Neuron (in vitro differentiated cells): Measurements from ENCODE around the gene PCDHB10.
"Not testable (repeated sequence)": the region's sequence is repeated elsewhere in the genome, so short reads cannot be mapped to it uniquely, and the experiment has no call there.

Experiments
- H2AFZ ChIP-seq: one replicate; pipeline ENCODE4 v1.6.1; 2013; ENCODE audit warnings: low read depth, mild to moderate bottlenecking, inconsistent platforms, low read length, moderate library complexity
- H3K27me3 ChIP-seq: one replicate; pipeline ENCODE4 v1.6.1; 2013; ENCODE audit warnings: low read length; ENCODE audit not compliant: insufficient read depth
- H3K36me3 ChIP-seq: one replicate; pipeline ENCODE4 v1.6.1; 2013; ENCODE audit warnings: low read length; ENCODE audit not compliant: insufficient read depth
- H3K4me1 ChIP-seq: one replicate; pipeline ENCODE4 v1.6.1; 2013; ENCODE audit warnings: low read length; ENCODE audit not compliant: insufficient read depth
- H3K4me3 ChIP-seq: 2 replicates; pipeline ENCODE4 v1.5.1; 2013; ENCODE audit warnings: mild to moderate bottlenecking, low read length, moderate library complexity
- H3K9me3 ChIP-seq: one replicate; pipeline ENCODE4 v1.6.1; 2013; ENCODE audit warnings: low read length

The PCDHB10 gene

DNA sequence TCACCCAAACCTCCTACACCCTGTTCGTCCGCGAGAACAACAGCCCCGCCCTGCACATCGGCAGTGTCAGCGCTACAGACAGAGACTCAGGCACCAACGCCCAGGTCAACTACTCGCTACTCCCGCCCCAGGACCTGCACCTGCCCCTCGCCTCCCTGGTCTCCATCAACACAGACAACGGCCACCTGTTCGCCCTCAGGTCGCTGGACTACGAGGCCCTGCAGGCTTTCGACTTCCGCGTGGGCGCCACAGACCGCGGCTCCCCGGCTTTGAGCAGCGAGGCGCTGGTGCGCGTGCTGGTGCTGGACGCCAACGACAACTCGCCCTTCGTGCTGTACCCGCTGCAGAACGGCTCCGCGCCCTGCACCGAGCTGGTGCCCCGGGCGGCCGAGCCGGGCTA is 9.0 kb downstream of the PCDHB10 start:
- not testable (repeated sequence) for H3K27me3 ChIP-seq, H3K36me3 ChIP-seq, H3K4me3 ChIP-seq, H2AFZ ChIP-seq, H3K4me1 ChIP-seq
- H3K9me3 ChIP-seq: peaks cover 34% of the 10 kb centered on the region

DNA sequence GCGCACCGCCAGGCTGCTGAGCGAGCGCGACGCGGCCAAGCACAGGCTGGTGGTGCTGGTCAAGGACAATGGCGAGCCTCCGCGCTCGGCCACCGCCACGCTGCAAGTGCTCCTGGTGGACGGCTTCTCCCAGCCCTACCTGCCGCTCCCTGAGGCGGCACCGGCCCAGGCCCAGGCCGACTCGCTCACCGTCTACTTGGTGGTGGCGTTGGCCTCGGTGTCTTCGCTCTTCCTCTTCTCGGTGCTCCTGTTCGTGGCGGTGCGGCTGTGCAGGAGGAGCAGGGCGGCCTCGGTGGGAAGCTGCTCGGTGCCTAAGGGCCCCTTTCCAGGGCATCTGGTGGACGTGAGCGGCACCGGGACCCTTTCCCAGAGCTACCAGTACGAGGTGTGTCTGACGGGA is 9.5 kb downstream of the PCDHB10 start:
- H3K27me3 ChIP-seq, H3K36me3 ChIP-seq, H3K4me1 ChIP-seq, H3K4me3 ChIP-seq, H2AFZ ChIP-seq: not testable (repeated sequence)
- peaks cover 35% of the 10 kb centered on the region for H3K9me3 ChIP-seq

DNA sequence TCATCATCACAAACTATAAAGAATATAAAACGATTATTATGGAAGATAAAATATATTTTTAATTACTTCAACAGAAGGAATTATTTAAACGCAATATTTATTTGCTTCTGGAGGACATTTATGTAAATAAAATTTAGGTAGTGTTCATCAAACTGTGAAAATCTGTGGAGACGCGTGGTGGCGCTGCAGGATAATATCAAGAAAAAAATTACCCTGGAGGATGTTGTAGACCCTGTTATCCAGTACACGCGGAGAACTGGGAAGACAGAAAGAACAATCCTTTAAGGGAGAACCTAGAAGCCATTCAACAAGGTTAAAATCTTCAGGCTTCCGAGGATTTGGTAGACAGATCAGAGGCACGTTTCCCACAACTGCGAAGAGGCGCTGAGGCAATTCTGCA is 16.3 kb downstream of the PCDHB10 start, which contains the start of gene PCDHB12:
PCDHB12 (plus strand) TSS at position 242 of the 400 bp plus-strand sequence. CDS start 189 bp downstream, outside the sequence.
- no peak within 1 kb of the TSS for H2AFZ ChIP-seq
- peaks cover 22% of the 10 kb centered on the region for H3K9me3 ChIP-seq
- H3K36me3 ChIP-seq: peaks cover 5% of the 10 kb centered on the region
- H3K4me3 ChIP-seq: no peak within 1 kb of the TSS
- H3K4me1 ChIP-seq: no peaks in the 10 kb centered on the region
- H3K27me3 ChIP-seq: no peaks in the 10 kb centered on the region

DNA sequence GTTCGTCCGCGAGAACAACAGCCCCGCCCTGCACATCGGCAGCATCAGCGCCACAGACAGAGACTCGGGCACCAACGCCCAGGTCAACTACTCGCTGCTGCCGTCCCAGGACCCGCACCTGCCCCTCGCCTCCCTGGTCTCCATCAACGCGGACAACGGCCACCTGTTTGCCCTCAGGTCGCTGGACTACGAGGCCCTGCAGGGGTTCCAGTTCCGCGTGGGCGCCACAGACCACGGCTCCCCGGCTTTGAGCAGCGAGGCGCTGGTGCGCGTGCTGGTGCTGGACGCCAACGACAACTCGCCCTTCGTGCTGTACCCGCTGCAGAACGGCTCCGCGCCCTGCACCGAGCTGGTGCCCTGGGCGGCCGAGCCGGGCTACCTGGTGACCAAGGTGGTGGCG is 18.1 kb downstream of the PCDHB10 start:
- H3K4me1 ChIP-seq, H3K4me3 ChIP-seq, H3K36me3 ChIP-seq, H3K27me3 ChIP-seq, H2AFZ ChIP-seq: not testable (repeated sequence)
- peaks cover 25% of the 10 kb centered on the region for H3K9me3 ChIP-seq

DNA sequence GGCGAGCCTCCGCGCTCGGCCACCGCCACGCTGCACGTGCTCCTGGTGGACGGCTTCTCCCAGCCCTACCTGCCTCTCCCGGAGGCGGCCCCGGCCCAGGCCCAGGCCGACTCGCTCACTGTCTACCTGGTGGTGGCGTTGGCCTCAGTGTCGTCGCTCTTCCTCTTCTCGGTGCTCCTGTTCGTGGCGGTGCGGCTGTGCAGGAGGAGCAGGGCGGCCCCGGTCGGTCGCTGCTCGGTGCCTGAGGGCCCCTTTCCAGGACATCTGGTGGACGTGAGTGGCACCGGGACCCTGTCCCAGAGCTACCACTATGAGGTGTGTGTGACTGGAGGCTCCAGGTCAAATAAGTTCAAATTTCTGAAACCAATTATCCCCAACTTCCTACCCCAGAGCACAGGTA is 18.7 kb downstream of the PCDHB10 start:
- not testable (repeated sequence) for H3K4me3 ChIP-seq, H3K27me3 ChIP-seq, H3K4me1 ChIP-seq, H2AFZ ChIP-seq, H3K36me3 ChIP-seq
- H3K9me3 ChIP-seq: peaks cover 25% of the 10 kb centered on the region

DNA sequence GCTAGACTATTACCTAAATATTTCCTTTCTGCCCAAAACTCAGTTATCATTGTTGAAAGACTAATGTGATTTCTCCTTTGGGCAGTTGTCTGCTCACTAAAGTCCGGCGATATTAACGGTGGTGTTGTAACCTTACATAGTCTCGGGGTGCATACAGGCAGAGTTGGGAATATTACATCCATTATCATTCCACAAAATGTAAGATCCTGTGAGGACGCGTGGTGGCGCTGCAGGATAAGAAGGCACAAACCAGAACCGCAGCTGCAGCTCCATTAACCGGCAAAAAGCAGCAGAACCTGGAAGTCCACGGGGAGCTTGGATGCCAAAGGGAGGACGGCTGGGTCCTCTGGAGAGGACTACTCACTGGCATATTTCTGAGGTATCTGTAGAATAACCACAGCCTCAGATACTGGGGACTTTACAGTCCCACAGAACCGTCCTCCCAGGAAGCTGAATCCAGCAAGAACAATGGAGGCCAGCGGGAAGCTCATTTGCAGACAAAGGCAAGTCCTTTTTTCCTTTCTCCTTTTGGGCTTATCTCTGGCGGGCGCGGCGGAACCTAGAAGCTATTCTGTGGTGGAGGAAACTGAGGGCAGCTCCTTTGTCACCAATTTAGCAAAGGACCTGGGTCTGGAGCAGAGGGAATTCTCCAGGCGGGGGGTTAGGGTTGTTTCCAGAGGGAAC is 21.6 kb downstream of the PCDHB10 start, which contains the start of gene PCDHB13:
PCDHB13 (plus strand) TSS at position 264 of the 684 bp plus-strand sequence; CDS start at position 469, 205 bp downstream.
- not testable (repeated sequence) for H3K36me3 ChIP-seq, H3K4me1 ChIP-seq, H3K27me3 ChIP-seq, H2AFZ ChIP-seq, H3K4me3 ChIP-seq
- H3K9me3 ChIP-seq: peaks cover 19% of the 10 kb centered on the region

DNA sequence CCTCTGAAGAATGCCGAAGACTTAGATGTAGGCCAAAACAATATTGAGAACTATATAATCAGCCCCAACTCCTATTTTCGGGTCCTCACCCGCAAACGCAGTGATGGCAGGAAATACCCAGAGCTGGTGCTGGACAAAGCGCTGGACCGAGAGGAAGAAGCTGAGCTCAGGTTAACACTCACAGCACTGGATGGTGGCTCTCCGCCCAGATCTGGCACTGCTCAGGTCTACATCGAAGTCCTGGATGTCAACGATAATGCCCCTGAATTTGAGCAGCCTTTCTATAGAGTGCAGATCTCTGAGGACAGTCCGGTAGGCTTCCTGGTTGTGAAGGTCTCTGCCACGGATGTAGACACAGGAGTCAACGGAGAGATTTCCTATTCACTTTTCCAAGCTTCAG is 22.4 kb downstream of the PCDHB10 start:
- H3K4me1 ChIP-seq, H3K4me3 ChIP-seq, H2AFZ ChIP-seq, H3K27me3 ChIP-seq, H3K36me3 ChIP-seq: not testable (repeated sequence)
- H3K9me3 ChIP-seq: peaks cover 14% of the 10 kb centered on the region

DNA sequence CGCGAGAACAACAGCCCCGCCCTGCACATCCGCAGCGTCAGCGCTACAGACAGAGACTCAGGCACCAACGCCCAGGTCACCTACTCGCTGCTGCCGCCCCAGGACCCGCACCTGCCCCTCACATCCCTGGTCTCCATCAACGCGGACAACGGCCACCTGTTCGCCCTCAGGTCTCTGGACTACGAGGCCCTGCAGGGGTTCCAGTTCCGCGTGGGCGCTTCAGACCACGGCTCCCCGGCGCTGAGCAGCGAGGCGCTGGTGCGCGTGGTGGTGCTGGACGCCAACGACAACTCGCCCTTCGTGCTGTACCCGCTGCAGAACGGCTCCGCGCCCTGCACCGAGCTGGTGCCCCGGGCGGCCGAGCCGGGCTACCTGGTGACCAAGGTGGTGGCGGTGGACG is 23.4 kb downstream of the PCDHB10 start:
- H3K36me3 ChIP-seq, H3K4me1 ChIP-seq, H3K27me3 ChIP-seq, H2AFZ ChIP-seq, H3K4me3 ChIP-seq: not testable (repeated sequence)
- peaks cover 10% of the 10 kb centered on the region for H3K9me3 ChIP-seq

DNA sequence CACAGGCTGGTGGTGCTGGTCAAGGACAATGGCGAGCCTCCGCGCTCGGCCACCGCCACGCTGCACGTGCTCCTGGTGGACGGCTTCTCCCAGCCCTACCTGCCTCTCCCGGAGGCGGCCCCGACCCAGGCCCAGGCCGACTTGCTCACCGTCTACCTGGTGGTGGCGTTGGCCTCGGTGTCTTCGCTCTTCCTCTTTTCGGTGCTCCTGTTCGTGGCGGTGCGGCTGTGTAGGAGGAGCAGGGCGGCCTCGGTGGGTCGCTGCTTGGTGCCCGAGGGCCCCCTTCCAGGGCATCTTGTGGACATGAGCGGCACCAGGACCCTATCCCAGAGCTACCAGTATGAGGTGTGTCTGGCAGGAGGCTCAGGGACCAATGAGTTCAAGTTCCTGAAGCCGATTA is 23.9 kb downstream of the PCDHB10 start:
- not testable (repeated sequence) for H2AFZ ChIP-seq, H3K36me3 ChIP-seq, H3K4me3 ChIP-seq, H3K9me3 ChIP-seq, H3K27me3 ChIP-seq, H3K4me1 ChIP-seq

DNA sequence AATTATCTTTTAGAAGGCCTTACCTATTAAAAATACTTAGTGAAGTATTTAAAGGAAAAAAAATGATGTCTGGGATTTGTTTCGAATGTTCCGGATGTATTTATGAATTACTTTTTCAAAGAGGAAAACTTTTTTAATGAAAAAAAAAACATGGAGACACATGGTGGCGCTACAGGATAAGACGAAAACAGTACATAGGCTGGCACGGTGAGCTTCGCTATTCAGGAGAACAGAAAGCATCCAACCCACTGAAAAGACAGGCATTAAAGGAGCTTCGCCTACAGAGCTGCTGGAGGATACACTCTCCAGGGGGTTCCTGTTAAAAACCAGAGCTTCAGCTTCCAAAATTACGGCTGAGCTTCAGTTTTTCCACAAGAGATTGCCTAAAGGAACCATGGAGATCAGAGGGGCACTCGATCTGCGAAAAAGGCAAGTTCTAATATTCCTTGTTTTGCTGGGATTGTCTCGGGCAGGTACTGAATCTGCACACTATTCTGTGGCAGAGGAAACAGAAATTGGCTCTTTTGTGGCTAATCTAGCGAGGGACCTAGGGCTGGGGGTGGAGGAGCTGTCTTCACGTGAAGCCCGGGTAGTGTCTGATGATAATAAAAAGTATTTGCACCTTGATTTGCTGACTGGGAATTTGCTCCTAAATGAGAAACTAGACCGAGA is 31.1 kb downstream of the PCDHB10 start, which contains the start of gene PCDHB14:
PCDHB14 (plus strand) TSS at position 232 of the 672 bp plus-strand sequence; CDS start at position 395, 163 bp downstream.
- Histone ChIP-seq H2AFZ (no peak within 1 kb of the TSS), H3K27me3 (no peaks in the 10 kb centered on the region), H3K4me3 (peak within 1 kb of the TSS; percentile 33), H3K36me3 (no peaks in the 10 kb centered on the region), H3K4me1 (no peaks in the 10 kb centered on the region), H3K9me3 (peaks cover 8% of the 10 kb centered on the region)

DNA sequence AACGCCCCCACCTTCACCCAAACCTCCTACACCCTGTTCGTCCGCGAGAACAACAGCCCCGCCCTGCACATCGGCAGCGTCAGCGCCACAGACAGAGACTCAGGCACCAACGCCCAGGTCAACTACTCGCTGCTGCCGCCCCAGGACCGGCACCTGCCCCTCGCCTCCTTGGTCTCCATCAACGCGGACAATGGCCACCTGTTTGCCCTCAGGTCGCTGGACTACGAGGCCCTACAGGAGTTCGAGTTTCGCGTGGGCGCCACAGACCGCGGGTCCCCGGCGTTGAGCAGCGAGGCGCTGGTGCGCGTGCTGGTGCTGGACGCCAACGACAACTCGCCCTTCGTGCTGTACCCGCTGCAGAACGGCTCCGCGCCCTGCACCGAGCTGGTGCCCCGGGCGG is 32.7 kb downstream of the PCDHB10 start:
- not testable (repeated sequence) for H3K27me3 ChIP-seq, H2AFZ ChIP-seq, H3K36me3 ChIP-seq, H3K9me3 ChIP-seq, H3K4me3 ChIP-seq, H3K4me1 ChIP-seq

DNA sequence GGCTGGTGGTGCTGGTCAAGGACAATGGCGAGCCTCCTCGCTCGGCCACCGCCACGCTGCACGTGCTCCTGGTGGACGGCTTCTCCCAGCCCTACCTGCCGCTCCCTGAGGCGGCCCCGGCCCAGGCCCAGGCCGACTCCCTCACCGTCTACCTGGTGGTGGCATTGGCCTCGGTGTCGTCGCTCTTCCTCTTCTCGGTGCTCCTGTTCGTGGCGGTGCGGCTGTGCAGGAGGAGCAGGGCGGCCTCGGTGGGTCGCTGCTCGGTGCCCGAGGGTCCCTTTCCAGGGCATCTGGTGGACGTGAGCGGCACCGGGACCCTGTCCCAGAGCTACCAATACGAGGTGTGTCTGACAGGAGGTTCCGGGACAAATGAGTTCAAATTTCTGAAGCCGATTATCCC is 33.3 kb downstream of the PCDHB10 start:
- H3K4me1 ChIP-seq, H3K9me3 ChIP-seq, H3K36me3 ChIP-seq, H3K4me3 ChIP-seq, H3K27me3 ChIP-seq, H2AFZ ChIP-seq: not testable (repeated sequence)

DNA sequence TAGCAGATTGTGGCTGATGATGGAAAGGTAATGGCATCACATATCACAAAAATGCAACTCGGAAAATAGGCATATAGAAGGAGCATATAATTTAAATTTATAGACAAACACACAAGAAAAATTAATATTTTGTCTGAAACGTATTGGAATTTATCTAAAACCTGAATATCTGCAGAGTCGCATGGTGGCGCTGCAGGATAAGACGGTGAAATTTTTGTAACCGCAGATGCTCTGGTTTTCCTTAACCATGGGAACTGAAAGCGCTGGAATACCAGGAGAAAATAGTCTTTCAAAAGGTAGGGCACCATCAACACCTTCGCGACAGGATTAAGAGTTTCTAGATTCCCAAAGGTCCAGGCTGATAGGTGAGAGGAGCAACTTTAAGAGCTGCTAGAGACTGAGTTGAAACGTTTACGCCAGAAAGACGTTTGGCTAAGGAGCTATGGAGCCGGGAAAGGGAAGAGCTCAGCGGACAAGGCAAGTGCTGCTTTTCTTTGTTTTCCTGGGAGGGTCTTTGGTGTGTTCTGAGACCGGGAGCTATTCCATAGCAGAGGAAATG is 42.0 kb downstream of the PCDHB10 start:
- Histone ChIP-seq H3K36me3 (no peaks in the 10 kb centered on the region), H3K4me3 (no peak overlapping the region), H3K27me3 (no peaks in the 10 kb centered on the region), H3K4me1 (no peaks in the 10 kb centered on the region), H2AFZ (no peak overlapping the region), H3K9me3 (peaks cover 26% of the 10 kb centered on the region)
